ENCODE measurements around the gene PRSS22. TPM values are rescaled to one million over a fixed set of nuclear protein-coding genes. Genes with fewer than 3 reads are reported as not detected.

Gene PRSS22
- total RNA-seq, 1 donor from 2014 or later = not detected

- Mint-ChIP-seq H3K4me3 (ENCODE audit: unreplicated experiment) (no peak overlapping the region), H3K27me3 (ENCODE audit: unreplicated experiment) (peaks cover 25% of the 10 kb centered on the region), H3K9me3 (ENCODE audit: unreplicated experiment) (no peaks in the 10 kb centered on the region), H3K36me3 (ENCODE audit: unreplicated experiment) (no peaks in the 10 kb centered on the region), H3K4me1 (ENCODE audit: unreplicated experiment) (no peaks in the 10 kb centered on the region), H3K27ac (ENCODE audit: unreplicated experiment) (no peak overlapping the region)
- no peak for TF ChIP-seq CTCF (IDR thresholded peaks at IDR 0.05)
- peak; percentile 79 for DNase-seq (ENCODE audit: extremely low spot score, unreplicated experiment)
Observed at GRCh38 chr16:2818272-2818876, 39.6 kb downstream of the PRSS22 start.

GRCh38 chr16:2817340-2818271, 40.4 kb downstream of the PRSS22 start:
- Mint-ChIP-seq H3K27ac (ENCODE audit: unreplicated experiment) (no peak overlapping the region), H3K4me3 (ENCODE audit: unreplicated experiment) (no peak overlapping the region), H3K36me3 (ENCODE audit: unreplicated experiment) (no peaks in the 10 kb centered on the region), H3K9me3 (ENCODE audit: unreplicated experiment) (no peaks in the 10 kb centered on the region), H3K4me1 (ENCODE audit: unreplicated experiment) (no peaks in the 10 kb centered on the region), H3K27me3 (ENCODE audit: unreplicated experiment) (peaks cover 19% of the 10 kb centered on the region)
- TF ChIP-seq CTCF (IDR thresholded peaks at IDR 0.05) = no peak
- DNase-seq (ENCODE audit: extremely low spot score, unreplicated experiment) = peak; percentile 82

GRCh38 chr16:2816751-2817339, 41.1 kb downstream of the PRSS22 start, which contains the start of gene PRSS21:
PRSS21 (plus strand) TSS chr16:2817237; CDS start chr16:2817269, 32 bp downstream.
- DNase-seq (ENCODE audit: extremely low spot score, unreplicated experiment) = no peak
- Mint-ChIP-seq H3K27me3 (ENCODE audit: unreplicated experiment) (peaks cover 18% of the 10 kb centered on the region), H3K9me3 (ENCODE audit: unreplicated experiment) (no peaks in the 10 kb centered on the region), H3K4me1 (ENCODE audit: unreplicated experiment) (no peaks in the 10 kb centered on the region), H3K27ac (ENCODE audit: unreplicated experiment) (no peak within 1 kb of the TSS), H3K4me3 (ENCODE audit: unreplicated experiment) (no peak within 1 kb of the TSS), H3K36me3 (ENCODE audit: unreplicated experiment) (no peaks in the 10 kb centered on the region)
- TF ChIP-seq CTCF (IDR thresholded peaks at IDR 0.05) = no peak

GRCh38 chr16:2815299-2815771, 42.6 kb downstream of the PRSS22 start:
- Mint-ChIP-seq H3K4me1 (ENCODE audit: unreplicated experiment) (no peaks in the 10 kb centered on the region), H3K36me3 (ENCODE audit: unreplicated experiment) (no peaks in the 10 kb centered on the region), H3K27ac (ENCODE audit: unreplicated experiment) (no peak overlapping the region), H3K9me3 (ENCODE audit: unreplicated experiment) (no peaks in the 10 kb centered on the region), H3K27me3 (ENCODE audit: unreplicated experiment) (peaks cover 18% of the 10 kb centered on the region), H3K4me3 (ENCODE audit: unreplicated experiment) (no peak overlapping the region)
- DNase-seq (ENCODE audit: extremely low spot score, unreplicated experiment) = no peak
- no peak for TF ChIP-seq CTCF (IDR thresholded peaks at IDR 0.05)

Data from osteocyte (in vitro differentiated cells).